Measurements from ENCODE around the gene SLC2A1.

SLC2A1 gene

GRCh38 chr1:43000271-43000670, 41.6 kb upstream of the SLC2A1 start:
- H3K36me3 ChIP-seq (ENCODE audit: insufficient read depth, low read length): no peaks in the 10 kb centered on the region
- TF ChIP-seq FOXP2 (optimal IDR thresholded peaks at IDR 0.05; ENCODE audit: control extremely low read depth, extremely low read length, insufficient read depth): no peak
- TF ChIP-seq EZH2 (IDR thresholded peaks at IDR 0.05): no peak
- TF ChIP-seq POLR2AphosphoS5 (IDR thresholded peaks at IDR 0.05; ENCODE audit: borderline replicate concordance, low read depth, low read length): no peak
- DNase-seq (ENCODE audit: low read depth, low spot score): no peak
- no peak overlapping the region for H3K9ac ChIP-seq (ENCODE audit: insufficient read length)
- no peak overlapping the region for H3K4me3 ChIP-seq
- no peak overlapping the region for H3K27ac ChIP-seq
- H3K9me3 ChIP-seq (ENCODE audit: low read depth, low read length): no peaks in the 10 kb centered on the region

GRCh38 chr1:42999308-42999707, 40.6 kb upstream of the SLC2A1 start:
- Histone ChIP-seq H3K27ac (no peak overlapping the region), H3K9ac (ENCODE audit: insufficient read length) (no peak overlapping the region), H3K36me3 (ENCODE audit: insufficient read depth, low read length) (no peaks in the 10 kb centered on the region), H3K4me3 (no peak overlapping the region), H3K9me3 (ENCODE audit: low read depth, low read length) (no peaks in the 10 kb centered on the region)
- no peak for DNase-seq (ENCODE audit: low read depth, low spot score)
- TF ChIP-seq EZH2 (IDR thresholded peaks at IDR 0.05) (no peak), FOXP2 (optimal IDR thresholded peaks at IDR 0.05; ENCODE audit: control extremely low read depth, extremely low read length, insufficient read depth) (no peak)

GRCh38 chr1:42998386-42998785, 39.7 kb upstream of the SLC2A1 start:
- H3K4me3 ChIP-seq: no peak overlapping the region
- TF ChIP-seq EZH2 (IDR thresholded peaks at IDR 0.05) (no peak), FOXP2 (optimal IDR thresholded peaks at IDR 0.05; ENCODE audit: control extremely low read depth, extremely low read length, insufficient read depth) (no peak), POLR2AphosphoS5 (IDR thresholded peaks at IDR 0.05; ENCODE audit: borderline replicate concordance, low read depth, low read length) (no peak)
- DNase-seq (ENCODE audit: low read depth, low spot score): no peak
- H3K9ac ChIP-seq (ENCODE audit: insufficient read length): no peak overlapping the region
- H3K9me3 ChIP-seq (ENCODE audit: low read depth, low read length): no peaks in the 10 kb centered on the region
- H3K36me3 ChIP-seq (ENCODE audit: insufficient read depth, low read length): no peaks in the 10 kb centered on the region
- no peak overlapping the region for H3K27ac ChIP-seq

GRCh38 chr1:42996384-42996970, 37.8 kb upstream of the SLC2A1 start:
- no peak overlapping the region for H3K27ac ChIP-seq
- no peak for TF ChIP-seq EZH2 (IDR thresholded peaks at IDR 0.05)
- TF ChIP-seq FOXP2 (optimal IDR thresholded peaks at IDR 0.05; ENCODE audit: control extremely low read depth, extremely low read length, insufficient read depth): no peak
- TF ChIP-seq POLR2AphosphoS5 (IDR thresholded peaks at IDR 0.05; ENCODE audit: borderline replicate concordance, low read depth, low read length): no peak

DNA sequence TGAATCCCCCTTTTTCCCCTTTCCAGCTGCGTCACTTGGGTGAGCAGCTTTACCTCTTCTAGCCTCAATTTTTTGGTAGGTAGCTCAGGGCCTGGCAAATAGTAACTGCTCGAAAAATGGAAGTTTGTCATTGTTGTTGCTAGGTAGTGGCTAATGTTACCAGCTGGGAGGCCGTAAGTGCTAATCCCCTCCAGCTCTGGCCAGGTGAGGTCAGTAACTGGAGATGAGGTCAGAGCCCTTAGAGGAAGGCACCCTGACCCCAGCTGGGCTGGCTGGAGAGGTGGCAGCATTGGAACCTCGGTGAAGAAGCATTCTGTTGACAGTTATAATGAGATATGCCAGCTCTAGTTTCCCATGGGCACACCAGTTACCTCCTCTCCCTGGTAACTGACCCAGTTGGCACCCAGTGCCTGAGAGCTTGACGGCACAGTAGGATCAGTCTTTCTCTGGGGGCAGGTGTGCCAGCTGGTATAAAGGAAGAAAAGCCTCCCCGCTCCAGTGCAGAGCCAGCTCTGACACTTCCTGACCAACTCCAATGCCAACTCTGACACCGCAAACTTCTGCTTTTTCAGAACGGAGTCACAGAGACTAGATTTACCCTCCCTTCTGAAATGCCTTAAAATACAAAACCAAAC, 35.0 kb upstream of the SLC2A1 start:
- no peak for TF ChIP-seq EZH2 (IDR thresholded peaks at IDR 0.05)
- no peak for DNase-seq (ENCODE audit: low read depth, low spot score)
- Histone ChIP-seq H3K9ac (ENCODE audit: insufficient read length) (no peak overlapping the region), H3K4me3 (no peak overlapping the region), H3K9me3 (ENCODE audit: low read depth, low read length) (no peaks in the 10 kb centered on the region), H3K27ac (no peak overlapping the region), H3K36me3 (ENCODE audit: insufficient read depth, low read length) (no peaks in the 10 kb centered on the region)

More at GRCh38 chr1:42996384-42996970, 37.8 kb upstream of the SLC2A1 start:
- H3K9me3 ChIP-seq (ENCODE audit: low read depth, low read length): no peaks in the 10 kb centered on the region
- no peak overlapping the region for H3K9ac ChIP-seq (ENCODE audit: insufficient read length)
- DNase-seq (ENCODE audit: low read depth, low spot score): no peak
- H3K4me3 ChIP-seq: no peak overlapping the region
- H3K36me3 ChIP-seq (ENCODE audit: insufficient read depth, low read length): no peaks in the 10 kb centered on the region

GRCh38 chr1:42992054-42992571, 33.4 kb upstream of the SLC2A1 start:
- Histone ChIP-seq H3K27ac (no peak overlapping the region), H3K4me3 (no peak overlapping the region), H3K9ac (ENCODE audit: insufficient read length) (no peak overlapping the region), H3K36me3 (ENCODE audit: insufficient read depth, low read length) (no peaks in the 10 kb centered on the region), H3K9me3 (ENCODE audit: low read depth, low read length) (no peaks in the 10 kb centered on the region)
- no peak for DNase-seq (ENCODE audit: low read depth, low spot score)
- TF ChIP-seq POLR2AphosphoS5 (IDR thresholded peaks at IDR 0.05; ENCODE audit: borderline replicate concordance, low read depth, low read length) (no peak), EZH2 (IDR thresholded peaks at IDR 0.05) (no peak), FOXP2 (optimal IDR thresholded peaks at IDR 0.05; ENCODE audit: control extremely low read depth, extremely low read length, insufficient read depth) (no peak)

DNA sequence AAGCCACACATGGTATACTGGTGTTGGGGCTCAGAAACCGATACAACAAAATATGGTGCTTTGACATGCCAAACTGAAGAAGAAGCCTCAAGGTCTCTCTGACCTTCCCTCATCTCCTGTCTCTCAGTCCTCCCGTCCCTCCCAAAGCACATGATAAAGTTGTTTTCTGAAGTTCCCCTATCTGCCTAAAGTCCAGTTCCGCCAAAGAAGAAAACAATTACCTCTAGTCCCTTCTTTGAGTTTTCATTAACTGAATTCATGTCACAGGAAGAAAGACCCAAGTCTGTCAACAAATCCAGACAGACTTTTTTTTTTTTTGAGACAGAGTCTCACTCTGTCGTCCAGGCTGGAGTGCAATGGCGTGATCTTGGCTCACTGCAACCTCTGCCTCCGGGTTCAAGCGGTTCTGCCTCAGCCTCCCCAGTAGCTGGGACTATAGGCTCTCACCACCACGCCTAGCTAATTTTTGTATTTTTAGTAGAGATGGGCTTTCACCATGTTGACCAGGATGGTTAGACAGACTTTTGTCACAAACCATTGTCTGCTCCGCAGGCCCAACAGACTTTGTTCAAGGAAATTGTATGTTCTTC, 32.2 kb upstream of the SLC2A1 start:
- DNase-seq (ENCODE audit: low read depth, low spot score): no peak
- Histone ChIP-seq H3K27ac (no peak overlapping the region), H3K36me3 (ENCODE audit: insufficient read depth, low read length) (no peaks in the 10 kb centered on the region), H3K9me3 (ENCODE audit: low read depth, low read length) (no peaks in the 10 kb centered on the region), H3K9ac (ENCODE audit: insufficient read length) (no peak overlapping the region), H3K4me3 (no peak overlapping the region)
- TF ChIP-seq POLR2AphosphoS5 (IDR thresholded peaks at IDR 0.05; ENCODE audit: borderline replicate concordance, low read depth, low read length): no peak
- TF ChIP-seq EZH2 (IDR thresholded peaks at IDR 0.05): no peak
- no peak for TF ChIP-seq FOXP2 (optimal IDR thresholded peaks at IDR 0.05; ENCODE audit: control extremely low read depth, extremely low read length, insufficient read depth)

GRCh38 chr1:42983693-42984092, 25.0 kb upstream of the SLC2A1 start:
- TF ChIP-seq FOXP2 (optimal IDR thresholded peaks at IDR 0.05; ENCODE audit: control extremely low read depth, extremely low read length, insufficient read depth): no peak
- TF ChIP-seq EZH2 (IDR thresholded peaks at IDR 0.05): no peak
- TF ChIP-seq POLR2AphosphoS5 (IDR thresholded peaks at IDR 0.05; ENCODE audit: borderline replicate concordance, low read depth, low read length): no peak
- H3K4me3 ChIP-seq: no peak overlapping the region
- H3K36me3 ChIP-seq (ENCODE audit: insufficient read depth, low read length): no peaks in the 10 kb centered on the region
- no peak overlapping the region for H3K27ac ChIP-seq
- H3K9ac ChIP-seq (ENCODE audit: insufficient read length): no peak overlapping the region
- no peaks in the 10 kb centered on the region for H3K9me3 ChIP-seq (ENCODE audit: low read depth, low read length)
- DNase-seq (ENCODE audit: low read depth, low spot score): no peak
